Caco-2 (cell line): Measurements from ENCODE around the gene ANGPTL2. TPM values are rescaled to one million over a fixed set of nuclear protein-coding genes. Genes with fewer than 3 reads are reported as not detected.

Experiments
- BruUV-seq: library from RNA; stranded (reverse); fragments of 400-500 nt; replicated peaks from 2 replicates; lab custom pipeline; 2021; lab: Mats Ljungman, UMichigan
- CTCF ChIA-PET: fragments of 300-600 bp; sonication (Branson Sonifier 250); formaldehyde crosslinking; loops from one replicate; lab custom pipeline; 2022; ENCODE audit warnings: antibody characterized with exemption; lab: Charles Lee
- POLR2A ChIA-PET: fragments of 300-600 bp; sonication (Branson Sonifier 250); formaldehyde crosslinking; loops from one replicate; lab custom pipeline; 2022; ENCODE audit warnings: antibody characterized with exemption; lab: Charles Lee
- DNase-seq, 2 experiments: peaks; one replicate each; pipeline versions ENCODE4 v3.0.0 to v3.0.0-alpha.2; 2020 to 2022
- H3K27me3 ChIP-seq: replicated peaks from 2 replicates; pipeline ENCODE4 v1.6.0; 2011; ENCODE audit warnings: low read length; ENCODE audit not compliant: control insufficient read depth, insufficient read depth
- H3K36me3 ChIP-seq: 2 replicates; pipeline ENCODE4 v1.5.1; 2011; ENCODE audit warnings: low read length; ENCODE audit not compliant: control insufficient read depth, insufficient read depth
- H3K4me1 ChIP-seq: fragments of 250-450 bp; sonication (Bioruptor Pico); 2 replicates; pipeline ENCODE4 v1.5.1; 2020; ENCODE audit warnings: mild to moderate bottlenecking
- H3K4me3 ChIP-seq: 2 replicates; pipeline ENCODE4 v1.5.1; 2011; ENCODE audit warnings: low read depth, mild to moderate bottlenecking, control low read depth, low read length
- H3K9me3 ChIP-seq: fragments of 250-450 bp; sonication (Bioruptor Pico); 2 replicates; pipeline ENCODE4 v1.5.1; 2020; ENCODE audit warnings: mild to moderate bottlenecking, moderate library complexity
- H3K27ac Mint-ChIP-seq: one replicate; pipeline ENCODE4 v1.8.0; 2022; ENCODE audit warnings: mixed read lengths; ENCODE audit not compliant: unreplicated experiment
- H3K27me3 Mint-ChIP-seq: one replicate; pipeline ENCODE4 v1.8.0; 2022; ENCODE audit warnings: mixed read lengths; ENCODE audit not compliant: insufficient read depth, unreplicated experiment
- H3K36me3 Mint-ChIP-seq: one replicate; pipeline ENCODE4 v1.8.0; 2022; ENCODE audit warnings: mild to moderate bottlenecking, mixed read lengths; ENCODE audit not compliant: insufficient read depth, unreplicated experiment
- H3K4me1 Mint-ChIP-seq: one replicate; pipeline ENCODE4 v1.8.0; 2022; ENCODE audit warnings: low read depth, mixed read lengths; ENCODE audit not compliant: unreplicated experiment
- H3K4me3 Mint-ChIP-seq: one replicate; pipeline ENCODE4 v1.8.0; 2022; ENCODE audit warnings: mild to moderate bottlenecking, moderate library complexity, mixed read lengths; ENCODE audit not compliant: unreplicated experiment
- H3K9me3 Mint-ChIP-seq: one replicate; pipeline ENCODE4 v1.8.0; 2022; ENCODE audit warnings: mixed read lengths; ENCODE audit not compliant: unreplicated experiment
- intact Hi-C: fragments of 100-400 bp; cut with micrococcal nuclease; formaldehyde crosslinking; loops from one replicate; pipeline ENCODE4 v1.10.0; 2022; ENCODE audit not compliant: unreplicated experiment
- total RNA-seq: library from RNA; stranded (reverse); gene quantifications from 2 replicates; pipeline ENCODE4 v1.2.3, GENCODE V29; 2022
- TF ChIP-seq, protein P1 (sequence below), 2 experiments: fragments of 200-600 bp in 1 of 2; IDR thresholded peaks; 1 replicate in 1 of 2; 2 replicates in 1 of 2; pipeline versions ENCODE4 v1.5.1 to v1.8.0; 2011 to 2022; ENCODE audit warnings: antibody characterized with exemption in 1 of 2, control low read depth in 1 of 2, inconsistent platforms in 1 of 2, low read depth in 1 of 2, low read length in 1 of 2, mild to moderate bottlenecking in 1 of 2, moderate library complexity in 1 of 2; ENCODE audit not compliant: insufficient read depth in 1 of 2, severe bottlenecking in 1 of 2, unreplicated experiment in 1 of 2

ANGPTL2 gene
- total RNA-seq, 1 experiment from 2014 or later, result not detected

DNA sequence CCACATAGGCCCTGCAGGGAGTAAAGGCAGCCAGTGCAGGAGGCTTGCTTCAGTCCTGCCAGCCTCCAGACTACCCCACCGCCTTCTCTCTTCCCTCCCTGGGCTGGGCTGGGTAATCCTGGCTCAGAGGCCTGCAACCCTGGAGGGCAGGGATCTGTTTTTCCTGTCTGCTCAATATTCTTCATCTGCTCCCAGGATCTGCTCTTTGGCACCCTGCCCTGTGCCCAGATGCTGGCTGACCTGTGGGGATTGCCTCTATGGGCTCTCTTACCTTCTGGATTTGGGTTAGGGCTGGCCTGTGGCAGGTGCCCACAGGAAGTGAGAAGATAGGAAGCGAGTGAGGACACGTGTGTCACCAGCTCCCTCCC, 7.3 kb upstream of the ANGPTL2 start:
- ChIA-PET CTCF (interaction anchor here (0.7 kb wide), 1 partner anchor 190 kb away, joined by 3 read pairs; no protein-coding TSS in a partner anchor), POLR2A (no interaction called here)
- Histone ChIP-seq H3K27me3 (no peaks in the 10 kb centered on the region), H3K9me3 (no peaks in the 10 kb centered on the region), H3K36me3 (no peaks in the 10 kb centered on the region; the same call in 1 of the 2 replicates), H3K4me1 (peaks cover 47% of the 10 kb centered on the region), H3K4me3 (no peak overlapping the region)
- Mint-ChIP-seq H3K4me3 (no peak overlapping the region), H3K36me3 (peaks cover 5% of the 10 kb centered on the region), H3K27ac (peak overlapping the region; percentile 15), H3K9me3 (no peaks in the 10 kb centered on the region), H3K4me1 (peaks cover 29% of the 10 kb centered on the region), H3K27me3 (no peaks in the 10 kb centered on the region)
- intact Hi-C loops, result loop anchor here (2.0 to 5.0 kb wide), 2 partner anchors 29 to 52 kb away; no protein-coding TSS in a partner anchor
- no peak for DNase-seq
- TF ChIP-seq, protein P1, sequence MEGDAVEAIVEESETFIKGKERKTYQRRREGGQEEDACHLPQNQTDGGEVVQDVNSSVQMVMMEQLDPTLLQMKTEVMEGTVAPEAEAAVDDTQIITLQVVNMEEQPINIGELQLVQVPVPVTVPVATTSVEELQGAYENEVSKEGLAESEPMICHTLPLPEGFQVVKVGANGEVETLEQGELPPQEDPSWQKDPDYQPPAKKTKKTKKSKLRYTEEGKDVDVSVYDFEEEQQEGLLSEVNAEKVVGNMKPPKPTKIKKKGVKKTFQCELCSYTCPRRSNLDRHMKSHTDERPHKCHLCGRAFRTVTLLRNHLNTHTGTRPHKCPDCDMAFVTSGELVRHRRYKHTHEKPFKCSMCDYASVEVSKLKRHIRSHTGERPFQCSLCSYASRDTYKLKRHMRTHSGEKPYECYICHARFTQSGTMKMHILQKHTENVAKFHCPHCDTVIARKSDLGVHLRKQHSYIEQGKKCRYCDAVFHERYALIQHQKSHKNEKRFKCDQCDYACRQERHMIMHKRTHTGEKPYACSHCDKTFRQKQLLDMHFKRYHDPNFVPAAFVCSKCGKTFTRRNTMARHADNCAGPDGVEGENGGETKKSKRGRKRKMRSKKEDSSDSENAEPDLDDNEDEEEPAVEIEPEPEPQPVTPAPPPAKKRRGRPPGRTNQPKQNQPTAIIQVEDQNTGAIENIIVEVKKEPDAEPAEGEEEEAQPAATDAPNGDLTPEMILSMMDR (IDR thresholded peaks at IDR 0.05; ENCODE audit: insufficient read depth in 1 of 2, low read depth in 1 of 2, low read length in 1 of 2, severe bottlenecking in 1 of 2, unreplicated experiment in 1 of 2), result no peak
- no TSS peak for BruUV-seq

DNA sequence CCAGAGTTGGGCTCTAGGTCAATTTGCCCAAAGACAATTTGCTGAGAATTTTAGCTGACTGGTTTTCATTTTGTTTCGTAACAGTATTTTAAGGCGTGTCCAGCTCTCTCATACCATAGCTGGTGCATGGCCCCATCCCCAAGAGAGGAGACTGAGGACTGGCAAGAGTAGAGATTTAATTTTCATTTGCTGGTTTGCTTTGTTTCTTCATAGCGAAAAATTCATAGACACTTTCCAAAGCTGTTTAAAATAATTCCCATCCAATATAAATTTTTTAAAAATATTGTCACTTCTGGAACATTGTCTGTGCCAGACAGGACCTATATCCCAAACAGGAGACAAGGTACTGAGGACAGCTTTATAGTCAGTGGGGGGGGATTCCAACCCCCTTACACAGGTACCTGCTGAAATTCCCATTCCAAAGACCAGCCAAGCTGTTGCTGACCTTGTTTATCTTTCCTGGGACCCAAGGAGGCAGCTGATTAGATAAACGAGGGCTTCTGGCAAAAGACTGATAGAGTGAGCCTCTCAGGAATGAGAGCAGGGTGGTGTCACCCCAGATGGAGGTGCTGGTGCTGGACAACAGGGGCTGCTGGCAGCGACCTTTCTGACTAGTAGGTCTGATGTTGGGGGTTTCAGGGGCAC, 6.8 kb upstream of the ANGPTL2 start:
- H3K9me3 ChIP-seq, result no peaks in the 10 kb centered on the region

DNA sequence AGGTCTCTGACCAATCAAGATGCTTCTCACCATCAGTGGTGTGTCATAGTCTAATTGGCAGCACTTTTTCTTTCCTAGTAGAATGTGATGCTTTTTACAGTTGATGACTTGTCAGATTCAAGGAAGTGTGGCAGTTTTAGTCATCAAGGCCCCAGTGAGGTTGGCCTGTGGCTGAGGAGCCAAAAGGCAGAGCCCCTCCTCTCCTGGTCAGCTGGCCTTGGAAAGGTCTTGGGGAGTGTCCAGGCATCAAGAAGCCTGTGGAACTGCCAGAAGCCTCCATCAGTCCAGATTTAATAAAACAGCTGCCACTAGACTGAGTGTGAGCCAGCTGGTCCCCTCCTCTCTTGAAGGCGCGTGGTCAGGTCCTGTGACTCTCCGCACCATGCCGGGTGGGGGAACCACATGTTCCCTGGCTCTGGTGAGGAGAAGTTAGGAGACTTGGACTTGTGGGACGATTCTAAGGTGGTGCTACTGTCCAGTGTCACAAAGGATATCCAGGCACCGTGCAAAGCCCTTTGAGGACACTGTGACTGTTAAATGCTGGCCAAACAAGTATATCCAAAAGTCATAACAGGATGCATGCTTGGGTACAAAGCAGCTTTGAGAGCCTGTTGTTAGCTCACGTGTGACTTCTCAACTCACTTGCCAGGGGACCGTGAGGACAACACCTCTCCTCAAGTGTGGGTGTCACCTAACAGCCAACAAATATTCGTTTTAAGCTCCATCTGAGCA, 6.1 kb upstream of the ANGPTL2 start:
- TF ChIP-seq, protein P1 (IDR thresholded peaks at IDR 0.05; ENCODE audit: insufficient read depth in 1 of 2, low read depth in 1 of 2, low read length in 1 of 2, severe bottlenecking in 1 of 2, unreplicated experiment in 1 of 2), result no peak
- Mint-ChIP-seq H3K4me3 (no peak overlapping the region), H3K27me3 (no peaks in the 10 kb centered on the region), H3K9me3 (no peaks in the 10 kb centered on the region), H3K27ac (peak overlapping the region; percentile 33), H3K36me3 (peaks cover 5% of the 10 kb centered on the region), H3K4me1 (peaks cover 29% of the 10 kb centered on the region)
- intact Hi-C loops, result loop anchor here (2.0 to 5.0 kb wide), 2 partner anchors 30 to 51 kb away; no protein-coding TSS in a partner anchor
- H3K4me1 ChIP-seq, result peaks cover 47% of the 10 kb centered on the region
- no peak overlapping the region for H3K4me3 ChIP-seq
- no peaks in the 10 kb centered on the region; the same call in 1 of the 2 replicates for H3K36me3 ChIP-seq
- CTCF ChIA-PET, result interaction anchor here (0.7 kb wide), 1 partner anchor 189 kb away, joined by 3 read pairs; no protein-coding TSS in a partner anchor
- no peaks in the 10 kb centered on the region for H3K9me3 ChIP-seq
- POLR2A ChIA-PET, result no interaction called here
- BruUV-seq, result no TSS peak
- no peak for DNase-seq
- no peaks in the 10 kb centered on the region for H3K27me3 ChIP-seq

More for the DNA sequence above, 6.8 kb upstream of the ANGPTL2 start:
- intact Hi-C loops, result loop anchor here (2.0 to 5.0 kb wide), 2 partner anchors 30 to 52 kb away; no protein-coding TSS in a partner anchor
- Histone ChIP-seq H3K4me1 (peaks cover 47% of the 10 kb centered on the region), H3K27me3 (no peaks in the 10 kb centered on the region), H3K4me3 (no peak overlapping the region), H3K36me3 (no peaks in the 10 kb centered on the region; the same call in 1 of the 2 replicates)
- CTCF ChIA-PET, result interaction anchor here (0.7 kb wide), 1 partner anchor 189 kb away, joined by 3 read pairs; no protein-coding TSS in a partner anchor
- no peaks in the 10 kb centered on the region for H3K27me3 Mint-ChIP-seq
- H3K4me1 Mint-ChIP-seq, result peaks cover 29% of the 10 kb centered on the region
- BruUV-seq, result no TSS peak
- no peaks in the 10 kb centered on the region for H3K9me3 Mint-ChIP-seq
- H3K36me3 Mint-ChIP-seq, result peaks cover 5% of the 10 kb centered on the region
- peak overlapping the region; percentile 33 for H3K27ac Mint-ChIP-seq
- TF ChIP-seq, protein P1 (IDR thresholded peaks at IDR 0.05; ENCODE audit: insufficient read depth in 1 of 2, low read depth in 1 of 2, low read length in 1 of 2, severe bottlenecking in 1 of 2, unreplicated experiment in 1 of 2), result no peak
- H3K4me3 Mint-ChIP-seq, result no peak overlapping the region
- peak; percentile 36 to 68 for DNase-seq
- POLR2A ChIA-PET, result no interaction called here
